Neural crest cell (in vitro differentiated cells): ENCODE data around the gene MUC5B. TPM values are rescaled to one million over a fixed set of nuclear protein-coding genes. Genes with fewer than 3 reads are reported as not detected.

Source experiments
- DNase-seq: peaks from one replicate; pipeline ENCODE4 v3.0.0; 2021; ENCODE audit warnings: low read depth, mixed read lengths, low spot score
- H3K27ac Mint-ChIP-seq: one replicate; pipeline ENCODE4 v1.8.0; 2021; ENCODE audit warnings: mild to moderate bottlenecking, mixed read lengths; ENCODE audit not compliant: unreplicated experiment
- H3K27me3 Mint-ChIP-seq: 2 replicates; pipeline ENCODE4 v1.8.0; 2021; ENCODE audit warnings: low read depth, mild to moderate bottlenecking, mixed read lengths
- H3K36me3 Mint-ChIP-seq: 2 replicates; pipeline ENCODE4 v1.8.0; 2021; ENCODE audit warnings: low read depth, mild to moderate bottlenecking, mixed read lengths
- H3K4me1 Mint-ChIP-seq: 2 replicates; pipeline ENCODE4 v1.8.0; 2021; ENCODE audit warnings: mixed read lengths
- H3K4me3 Mint-ChIP-seq: one replicate; pipeline ENCODE4 v1.8.0; 2021; ENCODE audit warnings: mild to moderate bottlenecking, mixed read lengths
- H3K9me3 Mint-ChIP-seq: 2 replicates; pipeline ENCODE4 v1.8.0; 2021; ENCODE audit warnings: mixed read lengths
- total RNA-seq: library from RNA; stranded (reverse); gene quantifications from 2 replicates; pipeline ENCODE4 v1.2.1, GENCODE V29; 2021
- TF ChIP-seq, protein P1 (sequence below): fragments of 200-600 bp; sonication (generic); conservative IDR thresholded peaks from 2 replicates; pipeline ENCODE4 v1.5.0; 2021; ENCODE audit warnings: antibody characterized with exemption, mild to moderate bottlenecking

Gene MUC5B
- total RNA-seq, 1 donor from 2014 or later = 0.42 TPM

DNA sequence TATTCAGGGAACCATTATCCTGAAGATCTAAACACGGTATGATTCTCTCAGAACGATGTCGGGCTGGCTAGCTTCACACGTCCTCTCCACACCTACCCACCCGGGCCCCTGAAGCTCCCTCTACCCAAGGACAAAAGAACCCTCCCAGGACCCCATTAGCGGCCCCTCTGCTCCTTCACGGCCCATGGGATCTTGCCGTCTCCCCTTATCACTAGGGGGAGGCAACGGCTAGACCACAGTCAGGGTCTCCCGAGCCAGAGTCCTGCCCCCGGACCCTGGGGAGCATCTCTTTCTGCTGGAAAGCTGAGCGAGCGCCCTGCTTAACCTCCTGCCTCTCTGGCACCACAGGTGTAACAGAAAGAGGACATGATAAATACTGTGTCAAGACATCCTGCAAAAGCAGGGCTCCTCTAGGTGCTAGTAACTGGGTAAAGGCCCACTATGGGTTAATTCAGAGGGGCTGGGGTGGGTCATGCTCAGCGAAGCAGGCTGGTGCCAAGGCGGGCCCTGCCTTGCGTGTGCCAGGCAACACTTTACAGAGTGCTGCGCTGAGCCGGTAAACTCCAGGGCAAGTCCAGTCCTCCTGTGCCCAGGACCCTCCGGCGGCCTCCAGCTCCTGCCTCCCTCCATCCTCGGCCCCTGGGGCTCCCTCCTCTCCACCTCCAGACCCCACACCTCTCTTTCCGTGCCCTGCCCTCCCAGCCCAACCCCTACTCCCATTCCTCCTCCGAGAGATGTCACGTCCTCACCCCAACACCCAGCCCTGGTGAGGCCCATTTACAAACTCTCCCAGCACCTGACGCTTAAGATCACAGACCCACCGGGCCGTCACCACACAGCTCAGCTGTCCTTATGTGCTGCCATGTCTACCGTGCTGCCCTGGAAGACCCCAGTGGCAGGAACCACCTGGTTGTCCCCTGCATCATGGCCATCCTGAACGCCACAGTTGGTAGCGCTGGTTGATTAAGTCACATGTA lies 83.6 kb downstream of the MUC5B start:
- no peak for DNase-seq
- H3K4me3 Mint-ChIP-seq = peak overlapping the region; percentile 78
- H3K4me1 Mint-ChIP-seq = peaks cover 27% of the 10 kb centered on the region
- H3K9me3 Mint-ChIP-seq = peaks cover 7% of the 10 kb centered on the region
- peaks cover 2% of the 10 kb centered on the region for H3K27me3 Mint-ChIP-seq
- H3K36me3 Mint-ChIP-seq = peaks cover 9% of the 10 kb centered on the region
- H3K27ac Mint-ChIP-seq = peak overlapping the region; percentile 12
- TF ChIP-seq, protein P1, sequence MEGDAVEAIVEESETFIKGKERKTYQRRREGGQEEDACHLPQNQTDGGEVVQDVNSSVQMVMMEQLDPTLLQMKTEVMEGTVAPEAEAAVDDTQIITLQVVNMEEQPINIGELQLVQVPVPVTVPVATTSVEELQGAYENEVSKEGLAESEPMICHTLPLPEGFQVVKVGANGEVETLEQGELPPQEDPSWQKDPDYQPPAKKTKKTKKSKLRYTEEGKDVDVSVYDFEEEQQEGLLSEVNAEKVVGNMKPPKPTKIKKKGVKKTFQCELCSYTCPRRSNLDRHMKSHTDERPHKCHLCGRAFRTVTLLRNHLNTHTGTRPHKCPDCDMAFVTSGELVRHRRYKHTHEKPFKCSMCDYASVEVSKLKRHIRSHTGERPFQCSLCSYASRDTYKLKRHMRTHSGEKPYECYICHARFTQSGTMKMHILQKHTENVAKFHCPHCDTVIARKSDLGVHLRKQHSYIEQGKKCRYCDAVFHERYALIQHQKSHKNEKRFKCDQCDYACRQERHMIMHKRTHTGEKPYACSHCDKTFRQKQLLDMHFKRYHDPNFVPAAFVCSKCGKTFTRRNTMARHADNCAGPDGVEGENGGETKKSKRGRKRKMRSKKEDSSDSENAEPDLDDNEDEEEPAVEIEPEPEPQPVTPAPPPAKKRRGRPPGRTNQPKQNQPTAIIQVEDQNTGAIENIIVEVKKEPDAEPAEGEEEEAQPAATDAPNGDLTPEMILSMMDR = no peak

DNA sequence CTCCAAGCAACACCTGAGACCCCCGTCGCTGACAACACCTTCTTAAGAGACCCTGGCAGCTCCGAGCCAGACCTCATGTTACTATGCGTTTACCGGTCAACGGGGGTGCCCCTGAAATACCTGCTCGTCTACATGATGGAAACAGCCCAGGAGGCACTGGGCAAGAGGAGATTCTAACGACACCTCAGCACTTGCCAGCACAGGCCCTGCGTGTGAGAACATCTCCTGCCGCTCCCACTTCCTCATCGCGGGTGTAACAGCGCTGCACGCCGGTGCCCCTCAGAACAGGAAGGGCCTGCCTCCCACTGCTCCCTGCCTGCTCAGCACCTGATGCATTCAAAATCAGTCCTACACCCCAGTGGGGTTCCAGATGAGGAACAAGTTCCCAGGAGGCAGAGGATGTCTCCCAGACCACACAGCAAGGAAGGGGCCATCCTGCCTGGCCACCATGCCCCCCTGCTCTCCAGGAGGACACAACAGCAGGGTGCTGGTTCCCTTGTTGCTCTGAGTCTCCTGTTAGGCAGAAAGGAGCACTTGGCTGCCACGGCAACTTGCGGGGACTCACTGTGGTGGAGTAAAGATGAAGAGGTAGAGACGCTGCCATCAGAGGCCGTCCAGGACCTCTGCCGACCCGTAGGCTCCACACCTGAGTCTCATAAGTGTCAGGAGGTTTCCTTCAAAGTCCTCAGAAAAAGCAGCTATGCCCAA lies 84.5 kb downstream of the MUC5B start:
- peaks cover 10% of the 10 kb centered on the region for H3K36me3 Mint-ChIP-seq
- DNase-seq = no peak
- peaks cover 24% of the 10 kb centered on the region for H3K4me1 Mint-ChIP-seq
- H3K27me3 Mint-ChIP-seq = peaks cover 3% of the 10 kb centered on the region
- H3K4me3 Mint-ChIP-seq = peak overlapping the region; percentile 78
- TF ChIP-seq, protein P1 = no peak
- no peak overlapping the region for H3K27ac Mint-ChIP-seq
- H3K9me3 Mint-ChIP-seq = peaks cover 12% of the 10 kb centered on the region

DNA sequence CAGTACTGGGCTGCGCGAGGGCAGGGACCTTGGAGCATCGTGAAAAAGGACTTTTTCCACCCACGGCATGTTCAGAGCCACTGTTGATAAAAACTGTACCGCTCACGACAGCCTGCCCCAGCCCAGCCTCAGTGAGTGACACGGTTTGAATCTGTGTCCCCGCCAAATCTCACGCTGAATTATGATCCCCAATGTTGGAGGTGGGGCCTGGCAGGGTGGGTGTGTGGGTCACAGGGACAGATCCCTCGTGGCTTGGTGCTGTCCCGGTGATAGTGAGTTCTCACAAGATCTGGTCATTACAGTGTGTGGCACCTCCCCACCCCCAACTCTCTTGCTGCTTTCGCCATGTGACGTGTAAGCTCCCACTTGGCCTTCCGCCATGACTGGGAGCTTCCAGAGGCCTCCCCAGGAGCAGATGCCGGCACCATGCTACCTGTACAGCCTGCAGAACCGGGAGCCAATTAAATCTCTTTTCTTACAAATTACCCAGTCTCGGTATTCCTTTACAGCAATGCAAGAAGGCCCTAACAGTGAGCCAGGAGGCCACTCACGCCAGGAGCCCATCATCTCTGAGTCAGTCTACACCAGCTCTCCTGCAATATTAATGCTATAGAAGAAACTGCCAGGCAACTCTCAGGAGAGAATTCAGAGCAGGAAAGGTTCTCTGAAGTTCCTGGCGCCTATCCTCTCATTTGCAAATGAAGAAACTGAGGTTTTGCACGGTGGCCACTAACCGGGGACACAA lies 85.3 kb downstream of the MUC5B start:
- H3K36me3 Mint-ChIP-seq = peaks cover 10% of the 10 kb centered on the region
- H3K27me3 Mint-ChIP-seq = peaks cover 8% of the 10 kb centered on the region
- DNase-seq = no peak
- peaks cover 16% of the 10 kb centered on the region for H3K4me1 Mint-ChIP-seq
- peaks cover 14% of the 10 kb centered on the region for H3K9me3 Mint-ChIP-seq
- TF ChIP-seq, protein P1 = no peak
- H3K27ac Mint-ChIP-seq = no peak overlapping the region
- H3K4me3 Mint-ChIP-seq = peak overlapping the region; percentile 78

DNA sequence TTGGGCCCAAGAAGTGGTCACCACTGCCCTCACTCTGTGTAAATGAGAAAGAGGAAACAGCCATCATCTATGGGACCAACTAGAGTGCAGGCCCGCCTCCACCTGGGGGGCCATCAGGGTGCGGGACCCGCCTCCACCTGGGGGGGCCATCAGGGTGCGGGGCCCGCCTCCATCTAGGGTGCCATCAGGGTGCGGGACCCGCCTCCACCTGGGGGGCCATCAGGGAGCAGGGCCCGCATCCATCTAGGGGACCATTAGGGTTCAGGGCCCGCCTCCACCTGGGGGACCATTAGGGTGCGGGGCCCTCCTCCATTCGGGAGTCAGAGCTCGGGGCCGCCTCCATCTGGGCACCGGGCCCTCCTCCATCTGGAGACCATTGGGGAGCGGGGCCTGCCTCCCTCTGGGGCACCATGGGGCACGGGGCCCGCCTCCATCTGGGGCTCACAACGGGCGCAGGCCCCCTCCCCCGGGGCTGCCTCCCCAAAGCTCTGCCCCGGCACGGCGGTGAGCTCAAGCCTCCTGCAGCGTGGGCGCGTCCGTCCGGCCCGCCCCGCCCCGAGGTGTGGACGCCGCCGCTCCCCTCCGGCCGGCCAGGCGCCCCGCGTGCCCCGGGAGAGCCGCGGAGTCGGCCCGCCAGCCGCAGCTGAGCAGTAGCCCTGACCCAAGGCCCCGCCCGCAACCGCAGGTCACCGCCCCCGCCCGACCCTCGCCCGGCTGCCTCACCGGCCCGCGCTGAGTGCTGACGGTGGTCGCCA lies 86.1 kb downstream of the MUC5B start:
- H3K27ac Mint-ChIP-seq = no peak overlapping the region
- DNase-seq = no peak
- peaks cover 10% of the 10 kb centered on the region for H3K36me3 Mint-ChIP-seq
- peaks cover 12% of the 10 kb centered on the region for H3K4me1 Mint-ChIP-seq
- H3K27me3 Mint-ChIP-seq = peaks cover 13% of the 10 kb centered on the region
- peak overlapping the region; percentile 78 for H3K4me3 Mint-ChIP-seq
- TF ChIP-seq, protein P1 = no peak
- H3K9me3 Mint-ChIP-seq = peaks cover 14% of the 10 kb centered on the region
